ENCODE measurements around the gene CTSC.

DNA sequence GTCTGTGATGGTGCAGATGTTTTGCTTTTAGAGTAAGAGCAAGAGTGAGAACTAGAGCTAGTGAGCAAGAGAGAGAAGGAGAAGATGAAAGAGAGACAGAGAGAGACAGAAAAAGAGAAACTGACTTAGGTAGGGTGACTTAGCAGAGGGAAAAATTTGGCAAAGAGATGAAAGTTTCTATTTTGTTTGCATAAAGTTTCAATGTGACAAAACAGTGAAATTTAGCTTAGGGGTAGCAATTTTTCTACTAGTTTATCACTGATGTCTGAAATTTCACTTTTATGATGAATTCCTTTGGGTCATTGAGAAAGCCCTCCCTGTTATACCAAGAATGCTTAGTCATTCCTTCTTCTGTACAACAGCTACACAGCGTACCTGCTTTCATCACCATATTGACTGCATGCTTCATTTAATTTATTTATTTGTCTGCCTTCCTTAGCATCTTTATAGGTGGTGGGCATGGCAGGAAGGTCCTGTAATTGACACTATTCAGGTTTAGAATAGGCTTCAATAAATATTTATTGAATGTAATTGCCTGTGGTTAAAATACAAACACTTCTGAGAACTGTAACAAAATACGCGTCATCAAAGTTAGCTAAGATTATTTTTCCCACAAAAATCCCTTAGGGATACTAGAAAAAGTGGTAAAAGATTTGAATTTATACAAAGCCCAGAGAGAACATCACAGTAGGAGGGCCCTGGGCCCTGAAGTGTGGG lies 19.9 kb upstream of the CTSC start:
- TF ChIP-seq, protein P1, sequence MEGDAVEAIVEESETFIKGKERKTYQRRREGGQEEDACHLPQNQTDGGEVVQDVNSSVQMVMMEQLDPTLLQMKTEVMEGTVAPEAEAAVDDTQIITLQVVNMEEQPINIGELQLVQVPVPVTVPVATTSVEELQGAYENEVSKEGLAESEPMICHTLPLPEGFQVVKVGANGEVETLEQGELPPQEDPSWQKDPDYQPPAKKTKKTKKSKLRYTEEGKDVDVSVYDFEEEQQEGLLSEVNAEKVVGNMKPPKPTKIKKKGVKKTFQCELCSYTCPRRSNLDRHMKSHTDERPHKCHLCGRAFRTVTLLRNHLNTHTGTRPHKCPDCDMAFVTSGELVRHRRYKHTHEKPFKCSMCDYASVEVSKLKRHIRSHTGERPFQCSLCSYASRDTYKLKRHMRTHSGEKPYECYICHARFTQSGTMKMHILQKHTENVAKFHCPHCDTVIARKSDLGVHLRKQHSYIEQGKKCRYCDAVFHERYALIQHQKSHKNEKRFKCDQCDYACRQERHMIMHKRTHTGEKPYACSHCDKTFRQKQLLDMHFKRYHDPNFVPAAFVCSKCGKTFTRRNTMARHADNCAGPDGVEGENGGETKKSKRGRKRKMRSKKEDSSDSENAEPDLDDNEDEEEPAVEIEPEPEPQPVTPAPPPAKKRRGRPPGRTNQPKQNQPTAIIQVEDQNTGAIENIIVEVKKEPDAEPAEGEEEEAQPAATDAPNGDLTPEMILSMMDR (IDR thresholded peaks at IDR 0.05 in 4 of 5, conservative IDR thresholded peaks at IDR 0.05 in 1 of 5), result no peak
- TF ChIP-seq POLR2A (IDR thresholded peaks at IDR 0.05), result no peak
